ENCODE measurements around the gene HSH2D. TPM values are rescaled to one million over a fixed set of nuclear protein-coding genes. Genes with fewer than 3 reads are reported as not detected.
"Not testable (repeated sequence)": the region's sequence is repeated elsewhere in the genome, so short reads cannot be mapped to it uniquely, and the experiment has no call there.

HSH2D gene
- total RNA-seq, 1 donor from 2014 or later: 1.3 TPM

DNA sequence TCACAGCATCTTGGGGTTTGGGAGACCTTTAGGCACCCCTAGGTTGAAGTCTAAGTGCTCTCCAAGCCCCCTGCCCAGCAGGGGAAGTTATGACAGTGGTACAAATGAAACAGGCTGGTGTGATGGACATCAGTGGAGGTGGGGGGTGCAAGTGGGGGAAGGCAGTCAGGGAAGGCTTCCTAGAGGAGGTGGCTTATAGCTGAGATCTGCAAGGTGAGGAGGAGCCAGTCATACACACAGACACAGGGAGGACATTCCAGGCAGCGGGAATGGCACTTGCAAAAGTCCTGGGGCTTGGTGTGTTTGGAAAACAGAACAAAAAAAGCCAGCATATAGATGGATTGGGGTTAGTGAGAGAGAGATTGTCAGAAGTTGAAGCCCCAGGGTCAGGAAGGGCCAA is 11.6 kb downstream of the HSH2D start:
- ATAC-seq: no peak

DNA sequence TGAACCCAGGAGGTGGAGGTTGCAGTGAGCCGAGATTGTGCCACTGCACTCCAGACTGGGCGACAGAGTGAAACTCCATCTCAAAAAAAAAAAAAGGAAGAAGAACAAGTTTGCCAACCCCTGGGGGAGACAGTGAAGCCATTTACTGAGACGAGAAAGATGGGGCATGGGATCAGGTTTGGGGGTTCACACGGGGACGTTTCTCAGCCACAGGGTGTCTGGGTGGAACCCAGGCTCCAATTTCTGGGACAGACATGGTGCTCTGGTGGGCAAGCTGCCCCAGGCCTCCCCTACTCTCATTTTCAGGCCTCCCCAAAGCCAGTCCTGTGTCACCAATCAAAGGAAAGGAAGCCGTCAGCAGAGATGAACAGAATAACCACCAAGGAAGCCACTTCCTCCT is 13.4 kb downstream of the HSH2D start:
- no peak for ATAC-seq

DNA sequence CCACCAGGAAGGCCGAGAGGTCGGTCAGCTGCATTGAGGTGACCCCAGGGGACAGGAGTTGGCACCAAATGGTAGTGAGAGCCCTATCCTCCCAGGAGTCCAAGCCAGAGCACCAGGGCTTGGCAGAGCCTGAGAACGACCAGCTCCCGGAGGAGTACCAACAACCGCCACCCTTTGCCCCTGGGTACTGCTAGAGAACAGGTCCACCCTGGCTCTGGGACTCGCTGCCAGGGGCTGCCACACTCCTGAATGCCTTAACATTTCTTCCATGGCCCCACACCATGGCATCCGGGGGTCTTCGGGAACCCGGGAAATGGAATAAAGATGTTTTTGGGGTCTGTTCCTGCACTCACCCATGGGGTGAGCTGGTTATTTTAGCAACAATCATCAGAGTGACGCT is 14.1 kb downstream of the HSH2D start:
- ATAC-seq: no peak

DNA sequence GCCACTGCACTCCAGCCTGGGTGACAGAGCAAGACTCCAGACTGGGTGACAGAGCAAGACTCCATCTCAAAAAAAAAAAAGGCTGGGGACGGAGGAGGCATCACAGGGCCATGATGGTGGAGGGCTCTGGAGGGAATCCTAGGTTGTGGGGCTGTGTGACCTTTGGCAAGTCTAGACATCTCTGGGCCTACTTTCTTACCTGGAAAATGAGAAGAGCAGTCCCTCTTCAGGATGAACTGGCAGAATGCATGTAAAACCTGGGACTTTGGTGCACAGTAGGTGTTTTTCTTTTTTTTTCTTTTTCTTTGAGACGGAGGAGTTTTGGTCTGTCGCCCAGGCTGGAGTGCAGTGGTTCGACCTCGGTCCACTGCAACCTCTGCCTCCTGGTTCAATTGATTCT is 16.2 kb downstream of the HSH2D start:
- ATAC-seq: no peak

DNA sequence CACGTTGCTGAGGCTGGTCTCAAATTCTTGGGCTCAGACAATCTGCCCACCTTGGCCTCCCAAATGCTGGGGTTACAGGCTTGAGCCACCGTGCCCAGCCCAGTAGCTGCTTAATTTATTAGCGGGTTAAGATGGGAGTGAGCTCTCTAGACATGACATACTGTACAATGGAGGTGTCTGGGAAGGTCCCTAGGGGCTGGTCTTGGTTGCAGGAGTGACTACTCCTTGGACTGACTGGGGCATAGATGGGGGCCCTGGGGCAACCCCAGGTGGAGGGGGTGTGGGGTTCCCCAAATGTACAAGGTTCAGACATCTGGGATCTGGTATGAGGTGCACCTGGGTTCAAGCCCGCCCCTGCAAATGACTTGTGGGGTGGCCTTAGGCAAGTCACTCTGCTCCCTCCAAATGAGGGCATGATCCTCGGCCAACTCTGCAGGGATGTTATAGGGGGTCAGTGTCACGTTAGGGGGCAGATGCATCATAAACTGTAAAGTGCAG is 17.0 kb downstream of the HSH2D start:
- peak; percentile 22 for ATAC-seq

DNA sequence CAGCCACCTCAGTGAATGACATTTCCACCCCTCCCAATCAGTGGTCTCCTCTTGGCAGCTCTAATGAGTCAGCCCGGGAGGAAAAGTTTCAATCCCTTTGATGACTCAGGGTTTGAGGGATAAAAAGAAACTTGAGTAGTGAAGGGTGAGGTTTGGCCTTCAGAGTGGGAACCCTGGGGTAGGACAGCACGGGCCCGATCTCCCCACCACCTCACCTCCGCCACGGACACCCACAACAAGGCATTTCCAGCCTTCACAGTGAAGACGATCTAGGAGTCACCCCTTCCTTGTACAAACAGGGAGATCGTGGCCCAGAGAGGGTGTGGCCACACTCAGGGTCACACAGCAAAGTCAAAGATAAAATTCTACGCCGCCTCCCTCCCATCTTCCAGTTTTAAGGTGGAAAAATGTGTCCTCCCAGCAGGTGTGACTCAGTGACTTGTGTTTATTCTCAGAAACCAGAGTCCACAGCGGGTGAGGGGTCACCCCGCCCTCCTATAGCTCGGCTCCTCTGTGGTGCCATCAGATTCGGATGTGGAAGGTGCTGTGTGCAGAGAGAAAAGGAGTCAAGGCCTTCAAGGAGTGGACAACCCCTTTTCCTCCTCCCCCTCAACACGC is 17.6 kb downstream of the HSH2D start:
- peak; percentile 72 for ATAC-seq

DNA sequence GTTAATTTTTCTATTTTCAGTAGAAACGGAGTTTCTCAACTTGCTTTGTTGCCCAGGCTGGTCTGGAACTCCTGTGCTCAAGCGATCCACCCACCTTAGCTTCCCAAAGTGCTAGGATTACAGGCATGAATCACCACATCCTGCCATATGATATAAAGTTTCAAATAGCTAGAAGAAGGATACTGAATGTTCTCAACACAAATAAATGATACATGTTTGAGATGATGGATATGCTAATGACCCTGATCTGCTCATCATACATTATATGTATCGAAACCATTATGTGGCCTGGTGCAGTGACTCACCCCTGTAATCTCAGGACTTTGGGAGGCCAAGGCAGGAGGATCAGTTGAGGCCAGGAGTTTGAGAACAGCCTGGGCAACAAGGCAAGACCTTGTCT is 18.4 kb downstream of the HSH2D start:
- ATAC-seq: peak; percentile 68

DNA sequence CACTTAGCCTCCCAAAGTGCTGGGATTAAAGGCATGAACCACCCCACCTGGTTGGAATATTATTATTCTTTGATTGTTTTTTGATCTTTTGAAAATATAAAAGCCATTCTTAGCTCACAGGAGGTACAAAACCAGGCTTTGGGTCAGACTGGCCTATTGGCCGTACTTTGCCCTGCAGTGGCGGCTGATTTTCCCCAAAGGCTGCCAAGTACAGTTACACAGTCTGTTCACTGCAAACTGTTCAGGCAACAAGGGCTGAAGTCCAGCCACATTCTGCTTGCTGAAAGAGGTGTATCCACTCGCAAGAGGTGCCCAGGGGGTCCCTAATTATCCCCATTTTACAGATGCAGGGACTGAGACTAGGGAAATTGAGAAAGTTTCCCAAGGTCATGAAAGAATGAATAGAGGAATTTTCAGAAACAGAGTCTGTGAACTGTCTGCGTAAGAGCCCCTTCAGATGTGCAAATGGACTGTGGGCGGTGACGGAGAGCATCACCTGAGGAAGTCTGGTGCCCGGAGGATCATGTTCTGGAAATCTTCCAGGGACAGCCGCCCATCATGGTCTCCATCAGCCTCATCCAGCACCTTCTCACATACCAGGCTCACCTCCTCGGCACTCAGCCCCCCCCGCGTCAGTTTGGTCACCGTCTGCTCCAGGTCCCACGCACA is 20.9 kb downstream of the HSH2D start:
- ATAC-seq: no peak

DNA sequence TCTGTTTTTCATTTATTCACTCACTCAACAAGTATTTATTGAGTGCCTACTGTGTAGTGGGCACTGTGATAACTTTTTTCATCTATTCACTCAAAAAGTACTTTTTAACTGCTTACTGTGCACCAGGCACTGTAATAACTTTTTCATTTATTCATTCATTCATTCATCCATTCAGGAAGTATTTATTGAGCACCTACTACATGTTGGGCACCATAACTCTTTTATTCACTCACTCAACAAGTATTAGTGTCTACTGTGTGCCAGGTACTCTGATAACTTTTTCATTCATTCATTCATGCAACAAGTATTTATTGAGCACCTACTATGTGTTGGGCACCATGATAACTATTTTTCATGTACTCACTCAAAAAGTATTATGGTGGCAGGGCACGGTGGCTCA is 22.9 kb downstream of the HSH2D start:
- no peak for ATAC-seq

DNA sequence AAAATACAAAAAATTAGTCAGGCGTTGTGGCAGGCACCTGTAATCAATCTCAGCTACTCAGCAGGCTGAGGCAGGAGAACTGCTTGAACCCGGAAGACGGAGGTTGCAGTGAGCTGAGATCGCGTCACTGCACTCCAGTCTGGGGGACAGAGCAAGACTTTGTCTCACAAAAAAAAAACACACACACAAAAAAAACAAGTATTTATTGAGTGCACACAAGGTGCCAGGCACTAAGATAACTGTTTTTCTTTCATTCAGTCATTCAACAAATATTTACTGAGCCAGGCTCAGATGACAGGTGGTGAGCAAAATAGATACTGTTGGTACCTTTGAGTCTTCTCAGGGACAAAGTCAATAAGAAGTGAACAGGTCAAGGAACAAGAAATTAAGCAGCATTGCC is 23.6 kb downstream of the HSH2D start:
- no peak for ATAC-seq

DNA sequence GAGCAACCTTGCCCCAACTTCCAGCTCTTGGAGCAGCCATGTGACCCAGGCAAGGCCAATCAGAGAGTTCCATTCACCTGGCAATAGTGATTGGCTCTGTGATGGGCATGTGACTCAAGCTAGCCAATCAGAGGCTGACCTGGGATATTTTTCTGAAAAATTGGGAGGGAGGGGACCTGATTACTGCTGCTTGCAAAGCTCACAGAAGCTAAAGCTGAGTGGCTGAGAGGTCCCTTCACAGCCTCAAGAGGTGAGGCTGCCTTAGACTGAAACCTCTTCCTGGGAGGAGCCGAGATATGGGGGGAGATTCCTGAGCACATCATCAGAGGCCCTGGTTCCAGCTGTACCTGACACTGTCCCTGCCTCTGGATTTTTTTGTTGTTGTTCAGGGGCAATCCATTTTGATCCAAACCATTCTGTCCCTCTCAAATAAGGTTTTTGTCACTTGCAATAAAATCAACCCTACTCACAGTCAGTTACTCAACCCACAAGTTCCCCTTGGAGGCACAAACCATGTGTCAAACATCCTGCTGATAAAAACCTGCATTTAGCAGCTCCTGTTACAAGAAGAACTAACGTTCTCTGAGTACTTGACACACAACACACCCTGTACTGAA is 25.1 kb downstream of the HSH2D start:
- no peak for ATAC-seq

DNA sequence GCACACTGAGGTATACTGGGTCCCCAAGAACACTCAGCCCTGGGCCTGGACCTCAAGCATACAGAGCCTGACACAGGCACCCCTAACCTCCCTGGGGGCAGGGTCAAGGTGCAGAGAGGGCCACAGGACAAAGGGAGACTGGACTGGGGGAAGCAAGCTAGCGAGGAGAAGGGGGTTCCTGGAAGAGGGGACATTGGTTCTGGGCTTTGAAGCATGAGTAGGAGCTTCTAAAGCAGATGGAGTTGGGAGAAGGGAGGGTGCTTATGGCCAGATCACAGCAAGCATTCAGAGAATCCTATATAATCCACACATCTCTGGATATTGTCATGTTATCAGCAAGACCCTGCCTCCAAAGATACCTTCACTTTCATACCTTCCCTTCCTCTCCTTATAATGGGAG is 26.6 kb downstream of the HSH2D start:
- no peak for ATAC-seq

DNA sequence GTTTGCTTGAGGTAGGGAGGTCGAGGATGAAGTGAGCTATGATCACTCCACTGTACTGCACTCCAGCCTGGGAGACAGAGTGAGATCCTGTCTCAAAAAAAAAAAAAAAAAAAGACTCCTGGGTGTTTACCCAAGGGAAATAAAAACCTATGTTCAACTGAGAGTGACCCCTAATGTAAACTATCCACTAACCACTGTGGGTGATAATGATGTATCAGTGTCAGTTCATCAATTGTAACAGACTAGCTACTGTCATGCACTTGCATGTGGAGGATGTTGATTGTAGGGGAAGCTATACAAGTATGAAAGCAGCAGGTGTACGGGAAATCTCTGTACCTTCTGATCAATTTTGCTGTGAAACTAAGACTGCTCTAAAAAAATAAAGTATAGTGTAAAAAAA is 32.5 kb downstream of the HSH2D start:
- no peak for ATAC-seq

DNA sequence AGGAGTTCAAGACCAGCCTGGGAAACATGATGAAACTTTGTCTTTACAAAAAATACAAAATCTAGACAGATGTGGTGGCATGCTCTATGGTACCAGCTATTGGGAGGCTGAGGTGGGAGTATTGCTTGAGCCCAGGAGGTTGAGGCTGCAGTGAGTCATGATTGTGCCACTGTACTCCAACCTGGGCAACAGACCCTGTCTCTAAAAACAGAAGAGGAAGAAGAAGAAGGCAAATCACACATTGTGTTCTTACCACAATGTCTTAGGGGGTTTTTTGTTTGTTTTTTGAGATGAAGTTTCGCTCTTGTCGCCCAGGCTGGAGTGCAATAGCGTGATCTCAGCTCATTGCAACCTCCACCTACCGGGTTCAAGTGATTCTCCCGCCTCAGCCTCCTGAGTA is 35.4 kb downstream of the HSH2D start:
- not testable (repeated sequence) for ATAC-seq

DNA sequence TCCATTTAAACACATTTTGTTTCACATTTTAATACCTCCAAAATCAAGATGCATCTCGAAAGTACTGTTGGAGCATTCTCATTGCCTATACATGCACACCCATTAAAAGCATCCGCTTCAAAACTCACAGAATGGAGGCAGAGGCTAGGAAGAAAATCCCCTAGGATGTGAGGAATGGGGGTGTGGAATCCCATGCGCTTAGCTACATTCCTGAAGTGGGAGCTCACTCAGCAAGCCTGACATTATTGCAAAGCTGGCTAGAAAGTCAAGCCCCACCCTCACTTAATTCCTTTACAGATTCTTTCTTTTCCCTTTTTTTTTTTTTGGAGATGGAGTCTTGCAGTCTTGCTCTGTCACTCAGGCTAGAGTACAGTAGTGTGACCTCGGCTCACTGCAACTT is 37.1 kb downstream of the HSH2D start:
- ATAC-seq: no peak

DNA sequence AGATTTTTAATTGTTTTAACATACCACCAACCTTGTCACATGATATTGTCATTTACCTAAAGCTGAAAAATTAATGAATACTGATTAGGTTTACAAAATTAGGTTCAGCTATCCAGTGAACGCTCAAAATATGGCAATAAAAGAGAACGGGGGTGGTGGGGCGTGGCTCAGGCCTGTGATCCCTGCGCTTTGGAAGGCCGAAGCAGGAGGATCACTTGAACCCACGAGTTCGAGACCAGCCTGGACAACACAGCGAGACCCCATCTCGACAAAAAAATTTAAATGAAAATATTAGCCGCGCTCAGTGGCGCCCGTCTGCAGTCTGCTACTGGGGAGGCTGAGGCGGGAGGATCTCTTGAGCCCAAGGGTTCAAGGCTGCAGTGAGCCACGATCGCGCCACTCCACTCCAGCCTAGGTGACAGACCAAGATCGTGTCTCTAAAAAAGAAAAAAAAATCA is 41.2 kb downstream of the HSH2D start:
- no peak for ATAC-seq

DNA sequence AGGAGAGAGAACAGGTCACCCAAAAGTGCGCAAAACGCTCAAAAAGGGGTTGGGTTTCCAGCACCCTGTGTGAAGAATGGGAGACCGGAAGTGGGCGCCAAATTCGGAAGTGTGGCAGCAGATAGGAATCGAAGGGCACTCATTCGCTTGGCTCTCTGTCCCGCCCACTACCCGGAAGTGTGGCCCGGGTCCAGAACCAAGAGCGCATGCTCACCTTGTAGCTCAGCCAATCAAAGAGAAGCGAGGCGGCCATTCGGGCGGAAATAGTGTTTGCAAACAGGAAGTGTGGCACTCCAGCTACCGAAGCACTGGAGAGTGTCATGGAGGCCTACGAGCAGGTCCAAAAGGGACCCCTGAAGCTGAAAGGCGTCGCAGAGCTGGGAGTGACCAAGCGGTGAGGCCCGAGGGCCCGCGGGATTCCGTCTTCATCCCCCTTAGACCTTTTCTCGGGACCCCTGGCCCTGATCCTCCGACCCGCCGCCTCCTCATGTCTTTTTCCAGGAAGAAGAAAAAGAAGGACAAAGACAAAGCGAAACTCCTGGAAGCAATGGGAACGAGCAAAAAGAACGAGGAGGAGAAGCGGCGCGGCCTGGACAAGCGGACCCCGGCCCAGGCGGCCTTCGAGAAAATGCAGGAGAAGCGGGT is 41.8 kb downstream of the HSH2D start, which contains the start of gene FAM32A:
TSS of gene FAM32A (plus strand) at position 288 of the 645 bp plus-strand sequence. CDS start at position 321, 33 bp downstream.
- ATAC-seq: peak; percentile 96

DNA sequence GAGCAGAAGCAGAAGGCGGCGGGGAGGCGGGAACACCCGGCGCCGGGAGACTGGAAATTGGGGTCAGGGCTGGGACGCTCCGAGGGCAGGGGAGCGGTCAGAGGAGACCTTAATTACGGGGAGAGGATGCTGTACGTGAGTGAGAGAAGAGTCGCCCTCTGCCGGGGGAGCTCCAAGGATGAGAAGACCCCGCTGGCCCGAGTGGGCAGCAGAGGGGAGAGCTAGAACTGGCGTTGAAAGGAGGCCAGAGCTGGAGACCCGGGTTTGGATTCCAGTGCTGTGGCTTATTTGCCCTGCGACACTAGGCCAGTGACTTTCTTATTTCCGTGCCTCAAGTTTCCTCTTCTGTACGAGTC is 42.3 kb downstream of the HSH2D start:
- peak; percentile 18 for ATAC-seq

DNA sequence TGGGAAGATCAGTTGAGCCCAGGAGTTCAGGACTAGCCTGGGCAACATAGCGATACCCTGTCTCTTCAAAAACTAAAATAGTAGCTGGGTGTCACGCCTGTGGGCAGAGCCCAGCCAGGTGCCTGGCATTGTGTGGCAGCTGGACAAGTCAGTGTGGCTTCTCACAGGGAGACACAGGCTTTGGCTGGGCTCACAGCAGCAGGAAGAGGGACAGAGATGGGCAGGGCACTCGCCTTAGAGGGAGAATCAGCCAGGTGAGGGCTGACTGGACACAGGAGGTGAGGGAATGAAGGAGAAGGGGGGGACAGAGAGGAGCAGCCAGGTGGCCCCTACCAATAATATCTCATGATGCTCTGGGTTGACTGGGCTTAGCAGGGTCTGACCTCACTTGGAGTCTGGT is 45.0 kb downstream of the HSH2D start:
- ATAC-seq: no peak

DNA sequence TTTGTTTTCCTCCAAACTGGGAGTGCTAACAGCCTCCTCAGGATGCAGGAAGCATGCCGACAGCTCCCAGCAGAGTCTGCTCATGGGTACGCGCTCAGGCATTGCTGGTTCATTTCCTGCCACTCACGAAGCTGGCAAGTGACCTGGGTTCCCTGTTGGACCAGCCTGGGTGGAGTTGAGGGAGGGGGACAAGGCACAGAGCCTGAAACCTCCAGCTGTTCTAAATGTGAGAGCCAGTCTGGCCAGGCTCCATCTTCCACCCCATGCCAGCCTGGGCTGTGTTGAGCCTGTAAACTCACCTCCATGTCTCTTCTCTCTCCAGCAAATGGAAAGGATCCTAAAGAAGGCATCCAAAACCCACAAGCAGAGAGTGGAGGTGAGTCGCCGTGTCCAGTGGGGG is 46.7 kb downstream of the HSH2D start:
- ATAC-seq: no peak

DNA sequence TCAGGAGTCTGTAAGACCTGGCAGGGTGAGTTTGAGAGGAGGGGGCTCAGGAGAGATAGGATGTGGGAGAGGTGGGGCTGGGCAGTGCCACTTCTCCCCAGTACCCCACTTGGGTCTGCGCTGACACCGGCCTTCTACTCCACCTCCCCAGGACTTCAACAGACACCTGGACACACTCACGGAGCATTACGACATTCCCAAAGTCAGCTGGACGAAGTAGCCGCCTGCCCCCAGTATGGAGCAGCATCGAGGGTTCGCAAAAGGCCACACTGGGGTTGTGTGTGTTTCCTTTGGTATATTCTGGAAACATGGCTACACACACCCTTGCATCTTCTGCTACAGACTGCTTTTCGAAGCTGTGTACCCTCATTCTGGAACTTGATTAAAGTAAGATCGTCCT is 47.3 kb downstream of the HSH2D start:
- ATAC-seq: no peak

DNA sequence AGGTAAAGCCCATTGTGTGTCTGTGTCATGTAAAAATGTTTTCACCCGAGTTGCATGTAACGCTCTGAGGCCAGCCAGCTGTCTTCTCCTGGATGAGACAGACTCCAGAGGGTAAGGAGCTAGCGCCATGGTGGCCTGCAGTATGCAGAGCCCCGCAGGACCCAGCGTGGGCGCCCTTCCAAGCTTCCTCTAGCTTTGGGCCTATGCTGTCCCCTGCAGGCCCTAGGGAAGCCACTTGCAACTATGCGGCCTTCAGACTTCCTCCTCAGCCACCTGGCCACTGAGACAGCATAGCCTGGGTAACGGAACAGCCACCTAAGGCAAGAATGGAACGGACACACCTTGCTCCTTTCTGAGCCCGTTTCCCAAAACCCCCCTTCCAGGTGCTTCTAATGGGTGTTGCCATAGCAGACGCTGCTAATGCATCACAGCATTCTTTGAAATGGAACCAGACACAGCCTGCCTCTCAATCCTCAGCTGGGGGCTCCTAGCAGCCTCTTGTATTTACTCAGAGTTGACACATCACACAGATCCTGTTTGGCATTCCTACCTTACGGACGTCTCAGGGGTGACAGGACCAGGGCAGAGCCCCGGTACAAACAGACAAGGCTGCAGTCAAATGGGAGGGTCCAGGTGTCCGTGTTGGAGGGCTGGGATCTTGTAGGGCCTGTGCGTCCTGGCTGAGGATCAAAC is 47.9 kb downstream of the HSH2D start:
- ATAC-seq: no peak

DNA sequence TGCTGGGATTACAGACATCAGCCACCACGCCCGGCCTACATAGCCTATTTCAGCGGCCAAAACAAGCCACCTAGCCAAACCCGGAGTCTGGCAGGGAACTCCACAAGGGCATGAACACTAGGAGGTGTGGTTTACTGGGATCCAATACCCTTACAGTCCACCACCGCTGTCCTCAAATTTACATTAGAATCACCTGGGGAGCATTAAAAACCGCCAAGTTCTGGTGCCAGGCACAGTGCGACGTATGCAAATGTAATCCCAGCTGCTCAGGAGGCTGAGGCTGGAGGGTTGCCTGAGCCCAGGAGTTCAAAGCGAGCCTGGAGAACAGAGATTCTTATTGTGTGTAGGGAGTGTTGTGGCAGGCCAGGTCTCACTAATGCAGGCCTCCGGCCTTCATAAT is 50.0 kb downstream of the HSH2D start:
- no peak for ATAC-seq

Data from esophagus mucosa (tissue), 1 donor.